HFF-Myc (cell line): ENCODE results near the gene LRRC3C.

Experiments used
- DNase-seq: peaks from one replicate; pipeline ENCODE4 v3.0.0-alpha.2; 2011; ENCODE audit warnings: low read depth; ENCODE audit errors: extremely low read depth
- H3K4me3 ChIP-seq: replicated peaks from 2 replicates; pipeline ENCODE4 v1.5.1; 2011; ENCODE audit warnings: low read depth, mild to moderate bottlenecking, control low read depth, low read length
- TF ChIP-seq, protein P1 (sequence below): IDR thresholded peaks from 2 replicates; pipeline ENCODE4 v1.5.1; 2012; ENCODE audit warnings: mild to moderate bottlenecking, low read depth, low read length, control low read depth; ENCODE audit errors: missing control alignments

Gene LRRC3C

DNA sequence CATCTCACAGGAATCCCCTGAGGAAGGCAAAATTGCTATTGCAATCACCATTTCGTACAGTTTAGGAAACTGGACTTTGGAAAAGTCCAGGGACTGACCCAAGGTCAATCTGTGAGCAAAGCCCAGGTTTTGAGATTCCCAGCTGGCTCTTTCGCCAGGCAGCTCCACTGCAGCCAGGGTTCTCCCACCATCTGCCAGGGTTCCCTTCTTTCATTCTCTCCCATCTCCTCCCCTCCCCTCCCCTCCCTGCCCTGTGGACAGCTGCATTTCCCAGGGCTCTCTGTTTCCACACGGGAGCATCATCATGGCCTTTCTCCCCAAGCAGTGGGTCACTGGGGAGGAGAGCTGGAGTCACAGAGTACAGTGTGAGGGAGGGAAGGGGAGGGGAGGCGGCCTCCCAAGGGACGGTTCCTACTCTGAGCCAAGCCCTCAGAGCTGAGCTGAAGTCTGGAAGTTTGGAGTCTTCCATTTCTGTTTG, 23.4 kb downstream of the LRRC3C start:
- H3K4me3 ChIP-seq = no peak overlapping the region
- TF ChIP-seq, protein P1, sequence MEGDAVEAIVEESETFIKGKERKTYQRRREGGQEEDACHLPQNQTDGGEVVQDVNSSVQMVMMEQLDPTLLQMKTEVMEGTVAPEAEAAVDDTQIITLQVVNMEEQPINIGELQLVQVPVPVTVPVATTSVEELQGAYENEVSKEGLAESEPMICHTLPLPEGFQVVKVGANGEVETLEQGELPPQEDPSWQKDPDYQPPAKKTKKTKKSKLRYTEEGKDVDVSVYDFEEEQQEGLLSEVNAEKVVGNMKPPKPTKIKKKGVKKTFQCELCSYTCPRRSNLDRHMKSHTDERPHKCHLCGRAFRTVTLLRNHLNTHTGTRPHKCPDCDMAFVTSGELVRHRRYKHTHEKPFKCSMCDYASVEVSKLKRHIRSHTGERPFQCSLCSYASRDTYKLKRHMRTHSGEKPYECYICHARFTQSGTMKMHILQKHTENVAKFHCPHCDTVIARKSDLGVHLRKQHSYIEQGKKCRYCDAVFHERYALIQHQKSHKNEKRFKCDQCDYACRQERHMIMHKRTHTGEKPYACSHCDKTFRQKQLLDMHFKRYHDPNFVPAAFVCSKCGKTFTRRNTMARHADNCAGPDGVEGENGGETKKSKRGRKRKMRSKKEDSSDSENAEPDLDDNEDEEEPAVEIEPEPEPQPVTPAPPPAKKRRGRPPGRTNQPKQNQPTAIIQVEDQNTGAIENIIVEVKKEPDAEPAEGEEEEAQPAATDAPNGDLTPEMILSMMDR = no peak
- no peak for DNase-seq

DNA sequence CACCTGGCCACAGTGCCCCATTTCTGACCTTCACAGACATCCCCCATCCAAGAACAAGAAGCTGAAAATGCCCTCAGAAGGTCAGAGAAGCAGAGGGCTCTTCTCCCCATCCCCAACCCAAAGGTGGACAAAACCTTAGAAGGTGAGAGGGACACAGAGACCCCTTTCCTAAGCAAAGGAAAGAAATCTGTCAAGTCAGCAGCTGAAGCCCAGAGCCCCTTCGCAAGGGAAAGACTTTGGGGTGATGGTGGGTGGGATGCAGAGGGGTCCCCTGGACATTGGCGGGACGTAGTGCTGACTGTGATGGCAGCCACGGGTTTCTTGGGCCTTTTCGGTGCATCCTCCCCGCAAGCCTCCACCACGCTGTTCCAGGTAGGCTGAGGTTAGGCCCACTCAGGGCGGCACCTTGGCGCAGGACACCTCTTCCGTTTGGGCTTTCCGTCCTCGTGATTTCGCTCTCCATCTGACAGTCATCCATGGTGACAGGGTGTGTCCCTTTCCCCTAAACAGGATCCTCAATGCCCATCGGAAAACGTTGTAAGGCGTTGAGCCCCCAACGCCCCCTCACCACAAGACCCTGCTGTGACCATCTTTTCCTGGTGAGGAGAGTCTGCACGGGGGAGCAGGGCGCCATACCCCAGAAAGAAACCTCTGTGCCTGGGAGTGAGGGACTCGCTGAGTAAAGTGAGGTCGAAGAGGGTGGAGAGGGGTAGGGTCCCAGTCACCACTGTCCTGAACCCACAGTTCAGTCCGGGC, 24.6 kb downstream of the LRRC3C start:
- peak overlapping the region; percentile 30 for H3K4me3 ChIP-seq
- TF ChIP-seq, protein P1 = no peak

DNA sequence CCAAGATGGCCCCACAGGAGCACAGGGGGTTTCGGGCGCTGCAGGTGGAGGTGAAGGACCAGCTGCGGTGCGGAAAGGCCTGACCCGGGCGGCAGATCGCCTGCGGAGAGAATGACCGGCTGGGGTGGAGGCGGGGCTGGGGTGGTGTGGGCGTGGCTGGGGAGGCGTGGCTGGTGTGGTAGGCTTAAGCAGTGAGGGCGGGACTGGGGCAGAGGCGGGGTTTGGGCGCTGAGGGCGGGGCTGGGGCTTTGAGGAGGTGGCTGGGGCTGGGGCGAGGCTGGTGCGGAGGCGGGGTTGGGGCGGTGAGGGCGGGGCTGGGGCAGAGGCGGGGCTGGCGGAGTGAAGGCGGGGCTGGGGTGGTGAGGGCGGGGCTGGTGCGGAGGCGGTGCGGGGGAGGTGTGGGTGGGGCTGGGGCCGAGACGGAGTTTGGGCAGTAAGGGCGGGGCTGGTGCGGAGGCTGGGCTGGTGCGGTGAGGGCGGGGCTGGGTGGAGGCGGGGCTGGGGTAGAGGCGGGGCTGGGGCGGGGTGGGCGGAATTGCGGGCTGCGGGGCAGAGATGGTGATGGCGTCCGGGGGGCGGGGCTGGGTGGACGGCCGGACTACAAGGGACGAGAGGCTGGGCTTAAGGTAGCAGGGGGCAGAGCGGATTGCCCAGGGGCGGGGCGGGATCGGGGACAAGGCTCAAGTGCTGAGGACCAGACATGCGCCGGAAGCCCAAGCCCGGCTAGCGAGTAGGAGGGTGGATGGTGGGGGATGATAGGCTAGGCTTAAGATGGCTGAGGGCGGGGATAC, 25.3 kb downstream of the LRRC3C start:
- peak; percentile 82 for DNase-seq
- TF ChIP-seq, protein P1 = no peak
- peak overlapping the region; percentile 38 for H3K4me3 ChIP-seq

More for the DNA sequence above, 24.6 kb downstream of the LRRC3C start:
- DNase-seq = no peak

DNA sequence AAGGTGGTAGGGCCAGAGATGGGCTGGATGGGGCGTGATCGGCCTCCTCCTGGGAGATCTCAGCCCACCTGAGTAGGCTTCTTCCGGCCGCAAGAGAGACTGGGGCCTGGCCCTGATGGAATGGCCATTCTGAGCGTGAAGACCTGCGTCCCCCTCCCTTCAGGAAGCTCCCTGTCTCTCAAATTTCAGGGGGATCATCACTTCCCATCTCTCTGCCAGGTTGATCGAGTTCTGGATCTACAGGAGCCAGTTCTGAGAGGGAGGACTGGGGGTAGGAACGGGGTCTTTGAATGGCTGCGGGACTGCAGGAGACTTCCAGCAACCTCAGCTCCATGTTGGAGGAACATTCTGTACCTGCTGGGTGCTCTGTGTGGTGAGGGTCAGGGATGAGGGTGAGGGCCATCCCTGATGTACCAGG, 25.9 kb downstream of the LRRC3C start:
- TF ChIP-seq, protein P1 = no peak
- peak overlapping the region; percentile 38 for H3K4me3 ChIP-seq
- DNase-seq = no peak

DNA sequence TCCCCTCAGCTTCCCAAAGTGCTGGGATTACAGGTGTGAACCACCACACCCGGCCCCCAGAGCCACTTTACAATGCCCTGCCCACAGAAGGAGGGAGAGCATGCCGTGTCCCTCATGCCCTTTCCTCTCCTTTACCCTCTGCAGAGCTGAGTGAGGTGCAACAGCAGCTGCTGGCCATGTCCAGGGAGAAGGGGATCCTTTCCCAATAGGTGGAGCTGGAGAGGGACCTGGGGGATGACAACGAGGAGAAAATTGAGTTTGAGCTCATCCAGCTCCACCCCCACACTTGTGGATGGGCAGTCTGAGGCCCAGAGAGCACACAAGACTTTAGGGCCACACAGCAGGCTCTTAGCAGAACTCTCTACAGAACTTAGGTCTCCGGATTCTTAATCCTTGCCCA, 27.3 kb downstream of the LRRC3C start:
- TF ChIP-seq, protein P1 = no peak

DNA sequence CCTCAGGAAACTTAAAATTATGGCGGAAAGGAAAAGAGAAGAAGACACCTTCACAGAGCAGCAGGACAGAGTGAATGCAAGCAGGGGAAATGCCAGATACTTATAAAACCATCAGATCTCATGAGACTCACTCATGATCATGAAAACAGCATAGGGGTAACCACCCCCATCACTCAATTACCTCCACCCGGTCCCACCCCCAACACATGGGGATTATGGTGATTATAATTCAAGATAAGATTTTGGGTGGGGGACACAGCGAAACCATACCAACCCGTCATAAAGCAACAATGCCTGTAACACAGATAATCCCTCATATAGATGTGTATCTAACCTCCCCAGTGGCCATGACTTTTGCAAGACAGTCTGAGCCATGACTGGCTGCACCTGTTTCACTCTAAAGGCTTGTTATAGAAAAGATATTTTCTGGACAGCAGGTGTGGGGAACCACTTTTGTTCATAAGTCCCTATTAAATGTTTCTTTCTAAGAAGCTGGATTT, 28.2 kb downstream of the LRRC3C start:
- DNase-seq = no peak
- TF ChIP-seq, protein P1 = no peak
- no peak overlapping the region for H3K4me3 ChIP-seq

More for the DNA sequence above, 27.3 kb downstream of the LRRC3C start:
- H3K4me3 ChIP-seq = no peak overlapping the region
- no peak for DNase-seq
